ENCODE results near the gene TOX3.

DNA sequence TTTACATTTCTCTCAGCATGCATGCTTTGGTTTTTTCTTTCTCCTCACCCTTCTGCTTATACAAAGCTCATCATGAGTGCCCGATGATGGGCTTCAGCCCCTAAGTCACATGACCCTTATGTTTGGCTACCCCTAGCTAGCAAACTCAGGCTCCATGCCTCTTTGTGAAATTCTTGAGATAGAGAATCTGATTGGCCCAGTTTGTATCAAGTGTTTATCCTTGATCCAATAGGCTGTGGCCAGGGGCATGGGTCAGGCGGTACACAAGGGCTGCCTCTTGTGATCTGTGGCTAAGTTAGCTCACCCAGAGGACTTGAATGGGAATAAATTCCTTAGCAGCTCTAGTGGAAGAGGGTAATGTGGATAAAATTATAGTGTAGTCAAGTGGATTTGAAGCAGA lies 11.5 kb upstream of the TOX3 start:
- TF ChIP-seq EZH2 (IDR thresholded peaks at IDR 0.05; ENCODE audit: low read depth, unreplicated experiment) (no peak), POLR2AphosphoS5 (IDR thresholded peaks at IDR 0.05; ENCODE audit: low read depth) (no peak), ZNF114 (CRISPR knock-in tag; IDR thresholded peaks at IDR 0.05) (no peak), CREB1 (CRISPR knock-in tag; IDR thresholded peaks at IDR 0.05; ENCODE audit: low read depth) (no peak), EZH2phosphoT487 (IDR thresholded peaks at IDR 0.05; ENCODE audit: unreplicated experiment) (no peak), JUNB (IDR thresholded peaks at IDR 0.05; ENCODE audit: unreplicated experiment) (no peak), STAT1 (IDR thresholded peaks at IDR 0.05; ENCODE audit: unreplicated experiment) (no peak)
- TF ChIP-seq, protein P1, sequence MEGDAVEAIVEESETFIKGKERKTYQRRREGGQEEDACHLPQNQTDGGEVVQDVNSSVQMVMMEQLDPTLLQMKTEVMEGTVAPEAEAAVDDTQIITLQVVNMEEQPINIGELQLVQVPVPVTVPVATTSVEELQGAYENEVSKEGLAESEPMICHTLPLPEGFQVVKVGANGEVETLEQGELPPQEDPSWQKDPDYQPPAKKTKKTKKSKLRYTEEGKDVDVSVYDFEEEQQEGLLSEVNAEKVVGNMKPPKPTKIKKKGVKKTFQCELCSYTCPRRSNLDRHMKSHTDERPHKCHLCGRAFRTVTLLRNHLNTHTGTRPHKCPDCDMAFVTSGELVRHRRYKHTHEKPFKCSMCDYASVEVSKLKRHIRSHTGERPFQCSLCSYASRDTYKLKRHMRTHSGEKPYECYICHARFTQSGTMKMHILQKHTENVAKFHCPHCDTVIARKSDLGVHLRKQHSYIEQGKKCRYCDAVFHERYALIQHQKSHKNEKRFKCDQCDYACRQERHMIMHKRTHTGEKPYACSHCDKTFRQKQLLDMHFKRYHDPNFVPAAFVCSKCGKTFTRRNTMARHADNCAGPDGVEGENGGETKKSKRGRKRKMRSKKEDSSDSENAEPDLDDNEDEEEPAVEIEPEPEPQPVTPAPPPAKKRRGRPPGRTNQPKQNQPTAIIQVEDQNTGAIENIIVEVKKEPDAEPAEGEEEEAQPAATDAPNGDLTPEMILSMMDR (conservative IDR thresholded peaks at IDR 0.05; ENCODE audit: low read depth in 2 of 2): no peak
- TF ChIP-seq, protein P2, sequence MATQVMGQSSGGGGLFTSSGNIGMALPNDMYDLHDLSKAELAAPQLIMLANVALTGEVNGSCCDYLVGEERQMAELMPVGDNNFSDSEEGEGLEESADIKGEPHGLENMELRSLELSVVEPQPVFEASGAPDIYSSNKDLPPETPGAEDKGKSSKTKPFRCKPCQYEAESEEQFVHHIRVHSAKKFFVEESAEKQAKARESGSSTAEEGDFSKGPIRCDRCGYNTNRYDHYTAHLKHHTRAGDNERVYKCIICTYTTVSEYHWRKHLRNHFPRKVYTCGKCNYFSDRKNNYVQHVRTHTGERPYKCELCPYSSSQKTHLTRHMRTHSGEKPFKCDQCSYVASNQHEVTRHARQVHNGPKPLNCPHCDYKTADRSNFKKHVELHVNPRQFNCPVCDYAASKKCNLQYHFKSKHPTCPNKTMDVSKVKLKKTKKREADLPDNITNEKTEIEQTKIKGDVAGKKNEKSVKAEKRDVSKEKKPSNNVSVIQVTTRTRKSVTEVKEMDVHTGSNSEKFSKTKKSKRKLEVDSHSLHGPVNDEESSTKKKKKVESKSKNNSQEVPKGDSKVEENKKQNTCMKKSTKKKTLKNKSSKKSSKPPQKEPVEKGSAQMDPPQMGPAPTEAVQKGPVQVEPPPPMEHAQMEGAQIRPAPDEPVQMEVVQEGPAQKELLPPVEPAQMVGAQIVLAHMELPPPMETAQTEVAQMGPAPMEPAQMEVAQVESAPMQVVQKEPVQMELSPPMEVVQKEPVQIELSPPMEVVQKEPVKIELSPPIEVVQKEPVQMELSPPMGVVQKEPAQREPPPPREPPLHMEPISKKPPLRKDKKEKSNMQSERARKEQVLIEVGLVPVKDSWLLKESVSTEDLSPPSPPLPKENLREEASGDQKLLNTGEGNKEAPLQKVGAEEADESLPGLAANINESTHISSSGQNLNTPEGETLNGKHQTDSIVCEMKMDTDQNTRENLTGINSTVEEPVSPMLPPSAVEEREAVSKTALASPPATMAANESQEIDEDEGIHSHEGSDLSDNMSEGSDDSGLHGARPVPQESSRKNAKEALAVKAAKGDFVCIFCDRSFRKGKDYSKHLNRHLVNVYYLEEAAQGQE (IDR thresholded peaks at IDR 0.05; ENCODE audit: unreplicated experiment): no peak
